Left ventricle myocardium inferior (tissue), 1 donor: ENCODE results near the gene MUC12. TPM values are rescaled to one million over a fixed set of nuclear protein-coding genes. Genes with fewer than 3 reads are reported as not detected.

Experiments used
- DNase-seq: peaks from one replicate; pipeline ENCODE4 v3.0.0-alpha.2; 2020
- H3K27ac ChIP-seq: fragments of 200-600 bp; replicated peaks from 2 replicates; pipeline ENCODE4 v1.8.0; 2021
- H3K27me3 ChIP-seq: fragments of 200-600 bp; 2 replicates; pipeline ENCODE4 v1.8.0; 2021; ENCODE audit warnings: low read depth
- H3K36me3 ChIP-seq: fragments of 200-600 bp; 2 replicates; pipeline ENCODE4 v1.8.0; 2021
- H3K4me1 ChIP-seq: fragments of 200-600 bp; 2 replicates; pipeline ENCODE4 v1.8.0; 2021
- H3K4me3 ChIP-seq: fragments of 200-600 bp; 2 replicates; pipeline ENCODE4 v1.8.0; 2021; ENCODE audit warnings: mild to moderate bottlenecking, moderate library complexity
- H3K9me3 ChIP-seq: fragments of 200-600 bp; replicated peaks from 2 replicates; pipeline ENCODE4 v1.8.0; 2021
- intact Hi-C: fragments of 100-400 bp; cut with micrococcal nuclease; formaldehyde crosslinking; loops from one replicate; pipeline ENCODE4 v1.11.0; 2022
- total RNA-seq: library from RNA; stranded (reverse); fragmentation: NEBNext Ultra II Directional; extraction: Animal tissue kit (Norgen Biotek cat#: 25700); gene quantifications from one replicate; pipeline ENCODE4 v1.2.1, GENCODE V29; 2021
- TF ChIP-seq, protein P1 (sequence below): fragments of 200-600 bp; IDR thresholded peaks from 2 replicates; pipeline ENCODE4 v1.8.0; 2021; ENCODE audit warnings: antibody characterized with exemption, mild to moderate bottlenecking, borderline replicate concordance
- donor health status: DM: no; HTN: yes; CAD: no; lungs with severe emphysema.

MUC12 gene
- total RNA-seq, 1 donor from 2014 or later, result 0.30 TPM

DNA sequence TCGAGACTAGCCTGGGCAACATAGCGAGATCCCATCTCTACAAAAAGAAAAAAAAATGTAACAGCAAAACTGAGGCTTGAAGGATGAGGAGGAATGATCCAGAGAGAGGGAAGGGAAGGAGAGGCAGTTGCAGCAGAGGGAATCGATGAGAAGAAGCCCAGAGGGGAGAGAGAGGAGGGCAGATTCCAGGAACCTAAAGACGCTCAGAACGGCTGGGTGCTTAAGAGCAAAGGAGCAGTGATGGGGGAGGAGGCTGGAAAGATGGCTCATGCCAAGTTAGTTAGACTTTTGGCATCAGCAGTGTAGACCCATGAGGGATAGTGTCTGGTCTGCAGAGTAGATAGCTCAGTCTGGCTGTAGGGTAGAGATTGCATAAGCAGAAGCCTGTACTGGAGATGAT, 40.3 kb downstream of the MUC12 start:
- intact Hi-C loops, result no loop called here

GRCh38 chr7:101012931-101013330, 43.6 kb downstream of the MUC12 start:
- Histone ChIP-seq H3K4me1 (peaks cover 5% of the 10 kb centered on the region), H3K4me3 (no peak overlapping the region), H3K9me3 (no peaks in the 10 kb centered on the region), H3K36me3 (no peaks in the 10 kb centered on the region), H3K27me3 (peaks cover 90% of the 10 kb centered on the region), H3K27ac (no peak overlapping the region)
- intact Hi-C loops, result no loop called here
- no peak for DNase-seq
- TF ChIP-seq, protein P1, sequence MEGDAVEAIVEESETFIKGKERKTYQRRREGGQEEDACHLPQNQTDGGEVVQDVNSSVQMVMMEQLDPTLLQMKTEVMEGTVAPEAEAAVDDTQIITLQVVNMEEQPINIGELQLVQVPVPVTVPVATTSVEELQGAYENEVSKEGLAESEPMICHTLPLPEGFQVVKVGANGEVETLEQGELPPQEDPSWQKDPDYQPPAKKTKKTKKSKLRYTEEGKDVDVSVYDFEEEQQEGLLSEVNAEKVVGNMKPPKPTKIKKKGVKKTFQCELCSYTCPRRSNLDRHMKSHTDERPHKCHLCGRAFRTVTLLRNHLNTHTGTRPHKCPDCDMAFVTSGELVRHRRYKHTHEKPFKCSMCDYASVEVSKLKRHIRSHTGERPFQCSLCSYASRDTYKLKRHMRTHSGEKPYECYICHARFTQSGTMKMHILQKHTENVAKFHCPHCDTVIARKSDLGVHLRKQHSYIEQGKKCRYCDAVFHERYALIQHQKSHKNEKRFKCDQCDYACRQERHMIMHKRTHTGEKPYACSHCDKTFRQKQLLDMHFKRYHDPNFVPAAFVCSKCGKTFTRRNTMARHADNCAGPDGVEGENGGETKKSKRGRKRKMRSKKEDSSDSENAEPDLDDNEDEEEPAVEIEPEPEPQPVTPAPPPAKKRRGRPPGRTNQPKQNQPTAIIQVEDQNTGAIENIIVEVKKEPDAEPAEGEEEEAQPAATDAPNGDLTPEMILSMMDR, result no peak

More for the DNA sequence above, 40.3 kb downstream of the MUC12 start:
- no peak overlapping the region for H3K27ac ChIP-seq
- TF ChIP-seq, protein P1, result no peak
- H3K4me1 ChIP-seq, result no peaks in the 10 kb centered on the region
- H3K36me3 ChIP-seq, result no peaks in the 10 kb centered on the region
- no peaks in the 10 kb centered on the region for H3K9me3 ChIP-seq
- H3K27me3 ChIP-seq, result peaks cover 61% of the 10 kb centered on the region
- no peak overlapping the region for H3K4me3 ChIP-seq
- no peak for DNase-seq

- Histone ChIP-seq H3K36me3 (no peaks in the 10 kb centered on the region), H3K9me3 (no peaks in the 10 kb centered on the region), H3K27me3 (peaks cover 75% of the 10 kb centered on the region), H3K4me3 (no peak overlapping the region), H3K27ac (no peak overlapping the region), H3K4me1 (peaks cover 5% of the 10 kb centered on the region)
- intact Hi-C loops, result no loop called here
- TF ChIP-seq, protein P1, result no peak
- no peak for DNase-seq
Observed at GRCh38 chr7:101015626-101016025, 46.3 kb downstream of the MUC12 start.

- Histone ChIP-seq H3K36me3 (no peaks in the 10 kb centered on the region), H3K4me1 (peaks cover 5% of the 10 kb centered on the region), H3K4me3 (peak overlapping the region; percentile 63), H3K27ac (peak overlapping the region; percentile 84), H3K9me3 (no peaks in the 10 kb centered on the region), H3K27me3 (peaks cover 80% of the 10 kb centered on the region)
- peak; percentile 69 for DNase-seq
- TF ChIP-seq, protein P1, result no peak
- intact Hi-C loops, result no loop called here
Observed at GRCh38 chr7:101017064-101017777, 47.9 kb downstream of the MUC12 start.

DNA sequence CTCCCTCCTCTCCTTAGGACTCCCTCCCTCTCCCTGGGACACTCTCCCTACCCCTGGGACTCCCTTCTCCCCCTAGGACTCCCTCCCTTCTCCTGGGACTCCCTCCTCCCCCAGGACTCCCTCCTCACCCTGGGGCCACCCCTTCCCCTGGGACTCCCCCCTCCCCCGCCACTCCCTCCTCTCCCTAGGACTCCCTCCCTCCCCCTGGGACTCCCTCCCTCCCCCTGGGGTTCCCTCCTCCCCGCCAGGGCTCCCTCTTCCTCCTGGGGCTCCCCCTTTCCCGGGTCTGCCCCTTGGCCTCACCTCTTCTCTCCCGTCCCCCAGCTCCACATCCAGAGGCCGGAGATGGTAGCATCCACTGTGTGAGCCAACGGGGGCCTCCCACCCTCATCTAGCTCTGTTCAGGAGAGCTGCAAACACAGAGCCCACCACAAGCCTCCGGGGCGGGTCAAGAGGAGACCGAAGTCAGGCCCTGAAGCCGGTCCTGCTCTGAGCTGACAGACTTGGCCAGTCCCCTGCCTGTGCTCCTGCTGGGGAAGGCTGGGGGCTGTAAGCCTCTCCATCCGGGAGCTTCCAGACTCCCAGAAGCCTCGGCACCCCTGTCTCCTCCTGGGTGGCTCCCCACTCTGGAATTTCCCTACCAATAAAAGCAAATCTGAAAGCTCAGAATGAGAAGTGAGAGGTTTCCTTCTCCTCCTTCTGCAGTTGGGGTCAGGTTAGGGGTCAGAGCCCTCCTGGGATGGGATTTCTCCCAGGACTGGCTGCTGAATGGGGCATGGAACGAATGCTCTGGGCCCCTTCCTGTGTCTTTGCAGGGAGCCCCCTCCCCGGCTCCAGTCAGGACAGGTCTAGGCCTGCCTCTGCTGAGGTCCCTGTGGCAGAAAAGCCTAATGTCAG, 49.2 kb downstream of the MUC12 start:
- TF ChIP-seq, protein P1, result no peak
- peaks cover 5% of the 10 kb centered on the region for H3K4me1 ChIP-seq

More for the DNA sequence above, 49.2 kb downstream of the MUC12 start:
- Histone ChIP-seq H3K36me3 (no peaks in the 10 kb centered on the region), H3K27me3 (peaks cover 79% of the 10 kb centered on the region), H3K9me3 (peaks cover under 1% of the 10 kb centered on the region), H3K27ac (peak overlapping the region; percentile 11), H3K4me3 (no peak overlapping the region)
- DNase-seq, result no peak
- intact Hi-C loops, result no loop called here
